Epithelial cell of proximal tubule (primary cell): ENCODE data around the gene SAT2. TPM values are rescaled to one million over a fixed set of nuclear protein-coding genes. Genes with fewer than 3 reads are reported as not detected.
"Not testable (repeated sequence)": the region's sequence is repeated elsewhere in the genome, so short reads cannot be mapped to it uniquely, and the experiment has no call there.

Experiments used
- DNase-seq: peaks from one replicate; pipeline ENCODE4 v3.0.0-alpha.2; 2011; ENCODE audit warnings: low read depth
- H3K4me3 ChIP-seq: 2 replicates; pipeline ENCODE4 v1.5.1; 2011; ENCODE audit warnings: low read depth, mild to moderate bottlenecking, low read length
- CTCF ChIP-seq: conservative IDR thresholded peaks from 2 replicates; pipeline ENCODE4 v1.5.1; 2012; ENCODE audit warnings: low read depth, mild to moderate bottlenecking, low read length
- total RNA-seq: library from RNA; depleted of rRNA; stranded (reverse); fragments of >200 nt; gene quantifications from 2 replicates; pipeline ENCODE4 v1.2.3, GENCODE V29; 2015

Gene SAT2
- total RNA-seq, 1 donor from 2014 or later = 43.4 TPM

DNA sequence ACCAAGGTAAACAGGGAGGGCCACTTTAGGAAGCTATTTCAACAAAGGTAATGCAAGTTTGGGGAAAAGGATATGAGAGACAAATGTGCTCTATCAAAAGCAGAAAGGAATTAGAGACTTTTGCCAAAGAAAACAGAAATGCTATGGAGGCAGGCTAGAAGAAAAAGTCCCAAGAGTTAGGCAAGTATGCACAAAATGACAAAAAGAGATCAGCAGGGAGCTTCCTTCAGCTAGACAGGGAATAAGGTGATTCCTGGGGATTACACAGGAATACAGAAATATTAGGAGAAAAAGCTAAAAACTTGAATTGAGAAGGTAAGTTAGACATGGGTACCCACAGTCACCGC lies 15.4 kb downstream of the SAT2 start:
- no peak for TF ChIP-seq CTCF
- H3K4me3 ChIP-seq = no peak overlapping the region

GRCh38 chr17:7611635-7612293 lies 15.9 kb downstream of the SAT2 start:
- no peak overlapping the region for H3K4me3 ChIP-seq
- TF ChIP-seq CTCF = no peak
- no peak for DNase-seq

More for the DNA sequence above, 15.4 kb downstream of the SAT2 start:
- no peak for DNase-seq

DNA sequence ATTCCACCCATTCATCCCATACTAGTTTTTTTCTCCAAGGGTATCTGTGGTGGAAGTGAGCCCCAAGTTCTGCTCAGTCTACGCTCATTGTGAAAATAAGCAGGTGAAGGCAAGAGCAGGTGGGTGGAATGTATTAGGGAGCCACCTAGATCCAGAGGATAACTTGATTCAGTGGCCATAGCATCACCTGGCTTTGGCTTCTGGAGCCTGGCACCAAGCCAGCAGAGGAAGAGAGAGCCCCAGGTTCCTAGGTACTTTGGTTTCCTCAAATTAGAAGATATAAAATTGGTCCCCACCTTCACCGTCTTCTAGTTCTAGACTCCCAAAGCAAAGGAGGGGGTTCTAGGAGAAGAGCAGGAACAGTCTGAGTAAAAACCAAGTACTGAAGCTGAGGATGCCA lies 17.0 kb downstream of the SAT2 start:
- no peak for DNase-seq
- TF ChIP-seq CTCF = no peak
- H3K4me3 ChIP-seq = no peak overlapping the region

GRCh38 chr17:7606280-7606679 lies 21.3 kb downstream of the SAT2 start:
- H3K4me3 ChIP-seq = no peak overlapping the region
- TF ChIP-seq CTCF = no peak
- no peak for DNase-seq

DNA sequence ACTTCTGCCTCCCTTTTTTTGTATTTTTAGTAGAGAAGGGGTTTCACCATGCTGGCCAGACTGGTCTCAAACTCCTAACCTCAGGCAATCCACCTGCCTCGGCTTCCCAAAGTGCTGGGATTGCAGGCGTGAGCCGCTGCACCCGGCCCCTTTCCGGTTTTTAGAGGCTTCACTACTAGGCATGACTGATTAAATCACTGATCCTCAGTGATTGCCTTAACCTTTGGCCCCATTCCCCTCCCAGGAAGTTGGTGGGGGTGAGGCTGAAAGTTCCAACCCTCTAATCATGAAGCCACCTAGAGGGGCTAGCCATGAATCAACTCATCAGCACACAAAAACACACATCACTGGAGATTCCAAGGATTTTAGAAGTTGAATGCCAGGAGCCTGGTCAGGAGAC lies 30.1 kb downstream of the SAT2 start:
- not testable (repeated sequence) for H3K4me3 ChIP-seq, DNase-seq

GRCh38 chr17:7593296-7593695 lies 34.3 kb downstream of the SAT2 start:
- H3K4me3 ChIP-seq = no peak overlapping the region
- no peak for TF ChIP-seq CTCF
- no peak for DNase-seq

DNA sequence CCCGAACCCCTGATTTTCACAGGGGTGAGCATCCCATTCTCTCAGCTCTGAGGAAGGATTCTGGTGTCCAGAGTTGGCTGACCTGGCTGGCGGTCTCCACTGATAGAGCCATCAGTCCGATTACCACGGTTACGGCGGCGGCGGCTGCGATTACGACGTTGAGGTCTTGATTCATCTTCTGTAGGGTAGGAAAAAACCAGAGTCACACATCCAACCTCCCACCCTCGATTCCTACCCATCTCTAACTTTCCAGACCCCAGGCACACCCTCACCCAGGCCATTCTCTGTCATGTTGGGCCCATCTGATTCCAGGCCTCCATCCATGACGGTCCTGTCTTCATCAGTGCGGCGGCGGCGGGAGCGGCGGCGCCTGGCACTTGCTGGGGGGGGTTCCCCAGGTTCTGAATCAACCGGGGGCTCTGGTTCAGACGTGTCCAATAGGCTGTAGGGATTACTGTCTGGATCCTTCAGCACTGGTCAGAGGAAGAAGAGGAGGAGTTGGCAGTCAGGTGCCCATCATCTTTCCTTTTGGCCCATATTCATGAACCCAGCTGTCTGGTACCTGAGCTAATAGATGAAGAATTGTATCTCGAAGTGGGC lies 35.1 kb downstream of the SAT2 start:
- H3K4me3 ChIP-seq = no peak overlapping the region
- no peak for DNase-seq
- TF ChIP-seq CTCF = no peak
